Erythroblast (primary cell): ENCODE data around the gene ACTG2.

ENCODE experiments used
- GATA1 ChIP-seq: IDR thresholded peaks from 2 replicates; pipeline ENCODE4 v1.6.1; 2011; ENCODE audit warnings: low read depth, mild to moderate bottlenecking, control low read depth, low read length, moderate library complexity
- POLR2A ChIP-seq: IDR thresholded peaks from 2 replicates; pipeline ENCODE4 v1.6.1; 2011; ENCODE audit warnings: mild to moderate bottlenecking, low read length

DNA sequence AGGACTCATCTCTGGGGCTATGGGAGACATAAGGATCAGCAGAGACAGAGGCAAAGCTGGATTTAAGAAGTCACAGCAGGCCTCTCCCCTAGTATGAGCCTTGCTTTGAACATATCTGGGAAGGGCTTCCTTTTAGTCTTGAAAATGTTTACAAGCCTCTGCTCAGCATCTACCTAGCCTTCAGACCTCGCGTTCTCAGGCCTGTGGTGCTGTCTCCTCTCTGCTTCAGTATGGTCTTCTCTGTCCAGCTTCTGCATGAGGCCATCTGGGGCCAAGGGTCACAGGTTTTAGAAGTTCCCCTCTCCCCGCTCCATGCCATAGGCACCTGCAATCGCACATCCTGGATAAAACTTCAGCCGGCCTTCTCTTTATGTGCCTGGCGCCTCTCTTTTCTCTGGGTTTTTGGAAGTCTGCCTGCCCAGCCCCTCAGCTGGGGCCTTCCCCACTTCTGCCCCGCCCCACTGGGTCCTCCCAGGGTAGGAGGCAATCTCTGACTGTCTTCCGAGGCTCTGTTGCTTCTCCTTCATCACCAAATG lies 7.1 kb downstream of the ACTG2 start:
- no peak for TF ChIP-seq POLR2A
- no peak for TF ChIP-seq GATA1
